Measurements from ENCODE around the gene CACNG4. TPM values are rescaled to one million over a fixed set of nuclear protein-coding genes. Genes with fewer than 3 reads are reported as not detected.

Gene CACNG4
- total and polyA plus RNA-seq, 2 experiments from 2014 or later: 1.6 to 4.1 TPM

DNA sequence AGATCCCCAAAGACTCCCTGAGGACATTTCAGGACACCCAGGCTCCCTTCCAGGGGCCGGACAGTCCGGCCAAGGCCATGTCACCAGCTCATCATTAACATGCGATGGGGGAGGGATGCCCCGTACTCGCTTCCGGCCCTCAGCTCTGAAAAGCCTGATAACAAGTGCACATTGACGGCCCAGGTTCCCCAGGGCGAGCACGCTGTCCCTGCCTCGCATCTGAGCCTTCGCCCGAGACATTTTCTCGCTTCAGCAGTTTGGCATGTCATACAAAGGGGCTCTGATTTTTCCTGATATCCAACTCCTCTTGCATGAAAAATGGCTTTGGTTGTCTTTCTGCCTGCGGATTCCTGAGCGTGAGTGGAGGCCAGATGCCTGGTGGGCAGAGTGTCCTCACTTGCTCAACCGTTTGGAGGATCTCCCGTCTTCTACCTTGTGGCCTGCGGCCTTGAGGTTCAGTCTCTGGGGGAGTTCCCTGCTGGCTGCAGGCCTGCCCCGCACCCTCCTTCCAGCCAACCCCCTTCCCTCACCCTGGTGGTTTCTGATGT is 14.1 kb downstream of the CACNG4 start:
- H3K4me3 Mint-ChIP-seq: no peak overlapping the region

More for the DNA sequence above, 14.1 kb downstream of the CACNG4 start:
- DNase-seq (ENCODE audit: low spot score): no peak
- Histone ChIP-seq H3K4me1 (ENCODE audit: insufficient read depth) (no peaks in the 10 kb centered on the region), H3K4me2 (no peak overlapping the region), H3K79me2 (replicated peaks; ENCODE audit: insufficient read depth) (no peaks in the 10 kb centered on the region), H3F3A (replicated peaks; ENCODE audit: low read depth) (no peaks in the 10 kb centered on the region), H4K20me1 (replicated peaks; ENCODE audit: insufficient read depth) (no peaks in the 10 kb centered on the region), H3K27ac (ENCODE audit: low read depth) (no peak overlapping the region), H2AFZ (no peak overlapping the region), H3K4me3 (no peak overlapping the region), H3K9me2 (ENCODE audit: insufficient read depth) (no peaks in the 10 kb centered on the region), H3K36me3 (ENCODE audit: insufficient read depth) (no peaks in the 10 kb centered on the region), H3K27me3 (ENCODE audit: insufficient read depth) (no peaks in the 10 kb centered on the region)
- Mint-ChIP-seq H3K9me3 (peaks cover 4% of the 10 kb centered on the region; the same call in 1 of the 3 replicates), H3K27me3 (ENCODE audit: insufficient read depth, low read depth, poor library complexity) (peaks cover 4% of the 10 kb centered on the region), H3K27ac (no peak overlapping the region), H3K4me1 (peaks cover 15% of the 10 kb centered on the region), H3K36me3 (ENCODE audit: low read depth) (no peaks in the 10 kb centered on the region)
- peak; percentile 15 for ATAC-seq
- TF ChIP-seq ETS1 (IDR thresholded peaks at IDR 0.05): no peak
- TF ChIP-seq STAT1 (IDR thresholded peaks at IDR 0.05; ENCODE audit: unreplicated experiment): no peak
- TF ChIP-seq, protein P1, sequence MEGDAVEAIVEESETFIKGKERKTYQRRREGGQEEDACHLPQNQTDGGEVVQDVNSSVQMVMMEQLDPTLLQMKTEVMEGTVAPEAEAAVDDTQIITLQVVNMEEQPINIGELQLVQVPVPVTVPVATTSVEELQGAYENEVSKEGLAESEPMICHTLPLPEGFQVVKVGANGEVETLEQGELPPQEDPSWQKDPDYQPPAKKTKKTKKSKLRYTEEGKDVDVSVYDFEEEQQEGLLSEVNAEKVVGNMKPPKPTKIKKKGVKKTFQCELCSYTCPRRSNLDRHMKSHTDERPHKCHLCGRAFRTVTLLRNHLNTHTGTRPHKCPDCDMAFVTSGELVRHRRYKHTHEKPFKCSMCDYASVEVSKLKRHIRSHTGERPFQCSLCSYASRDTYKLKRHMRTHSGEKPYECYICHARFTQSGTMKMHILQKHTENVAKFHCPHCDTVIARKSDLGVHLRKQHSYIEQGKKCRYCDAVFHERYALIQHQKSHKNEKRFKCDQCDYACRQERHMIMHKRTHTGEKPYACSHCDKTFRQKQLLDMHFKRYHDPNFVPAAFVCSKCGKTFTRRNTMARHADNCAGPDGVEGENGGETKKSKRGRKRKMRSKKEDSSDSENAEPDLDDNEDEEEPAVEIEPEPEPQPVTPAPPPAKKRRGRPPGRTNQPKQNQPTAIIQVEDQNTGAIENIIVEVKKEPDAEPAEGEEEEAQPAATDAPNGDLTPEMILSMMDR (conservative IDR thresholded peaks at IDR 0.05; ENCODE audit: low read depth in 2 of 2): no peak
- no peak for TF ChIP-seq CREB1 (CRISPR knock-in tag; IDR thresholded peaks at IDR 0.05; ENCODE audit: low read depth)
- TF ChIP-seq EZH2phosphoT487 (IDR thresholded peaks at IDR 0.05; ENCODE audit: unreplicated experiment): no peak
- TF ChIP-seq ZNF462 (CRISPR knock-in tag; IDR thresholded peaks at IDR 0.05): no peak
- TF ChIP-seq REST (IDR thresholded peaks at IDR 0.05; ENCODE audit: unreplicated experiment): no peak
- TF ChIP-seq ZNF331 (CRISPR knock-in tag; IDR thresholded peaks at IDR 0.05; ENCODE audit: low read depth): no peak
- no peak for TF ChIP-seq JUNB (IDR thresholded peaks at IDR 0.05; ENCODE audit: unreplicated experiment)
- TF ChIP-seq ZNF114 (CRISPR knock-in tag; IDR thresholded peaks at IDR 0.05): no peak
- TF ChIP-seq NANOG (IDR thresholded peaks at IDR 0.05; ENCODE audit: borderline replicate concordance): no peak
- TF ChIP-seq EZH2 (IDR thresholded peaks at IDR 0.05; ENCODE audit: low read depth, unreplicated experiment): no peak
- no peak for TF ChIP-seq POLR2AphosphoS5 (IDR thresholded peaks at IDR 0.05; ENCODE audit: low read depth)

Measured in GM23338 (cell line).